IPS DF 19.7 (cell line): Measurements from ENCODE around the gene GARIN5A.
"Not testable (repeated sequence)": the region's sequence is repeated elsewhere in the genome, so short reads cannot be mapped to it uniquely, and the experiment has no call there.

ENCODE experiments used
- DNase-seq: peaks from one replicate; pipeline ENCODE4 v3.0.0-alpha.2; 2013; ENCODE audit warnings: low read depth, low spot score

Gene GARIN5A

GRCh38 chr19:50465000-50465399 lies 11.6 kb downstream of the GARIN5A start:
- DNase-seq, result no peak

- no peak for DNase-seq
Measured at GRCh38 chr19:50464348-50464747, 12.3 kb downstream of the GARIN5A start.

- no peak for DNase-seq
Measured at GRCh38 chr19:50462970-50463369, 13.7 kb downstream of the GARIN5A start.

GRCh38 chr19:50461066-50461875 lies 15.4 kb downstream of the GARIN5A start:
- DNase-seq, result no peak

- no peak for DNase-seq
Measured at GRCh38 chr19:50460161-50460765, 16.4 kb downstream of the GARIN5A start.

GRCh38 chr19:50459638-50460037 lies 17.0 kb downstream of the GARIN5A start:
- DNase-seq, result no peak

- no peak for DNase-seq
Measured at GRCh38 chr19:50459067-50459456, 17.6 kb downstream of the GARIN5A start.

GRCh38 chr19:50458396-50459066 lies 18.1 kb downstream of the GARIN5A start:
- no peak for DNase-seq

- no peak for DNase-seq
Measured at GRCh38 chr19:50457300-50457699, 19.3 kb downstream of the GARIN5A start.

- DNase-seq, result no peak
Measured at GRCh38 chr19:50455992-50456391, 20.7 kb downstream of the GARIN5A start.

GRCh38 chr19:50453243-50453642 lies 23.4 kb downstream of the GARIN5A start:
- no peak for DNase-seq

GRCh38 chr19:50451223-50451534 lies 25.5 kb downstream of the GARIN5A start:
- DNase-seq, result no peak

- DNase-seq, result no peak
Measured at GRCh38 chr19:50450369-50451222, 26.1 kb downstream of the GARIN5A start.

GRCh38 chr19:50449236-50449899 lies 27.3 kb downstream of the GARIN5A start:
- DNase-seq, result no peak

- no peak for DNase-seq
Measured at GRCh38 chr19:50447750-50448149, 28.9 kb downstream of the GARIN5A start.

- DNase-seq, result no peak
Measured at GRCh38 chr19:50447053-50447452, 29.6 kb downstream of the GARIN5A start.

- no peak for DNase-seq
Measured at GRCh38 chr19:50444059-50444458, 32.6 kb downstream of the GARIN5A start.

- not testable (repeated sequence) for DNase-seq
Measured at GRCh38 chr19:50439130-50439529, 37.5 kb downstream of the GARIN5A start.

- DNase-seq, result no peak
Measured at GRCh38 chr19:50437862-50438449, 38.7 kb downstream of the GARIN5A start.

- DNase-seq, result no peak
Measured at GRCh38 chr19:50435627-50436026, 41.0 kb downstream of the GARIN5A start.

- no peak for DNase-seq
Measured at GRCh38 chr19:50435221-50435620, 41.4 kb downstream of the GARIN5A start.
